Neural progenitor cell (in vitro differentiated cells): ENCODE results near the gene ANO10. TPM values are rescaled to one million over a fixed set of nuclear protein-coding genes. Genes with fewer than 3 reads are reported as not detected.

Experiments used
- DNase-seq: peaks from one replicate; pipeline ENCODE4 v3.0.0-alpha.2; 2016; ENCODE audit warnings: low spot score
- H2AFZ ChIP-seq: fragments of 200-600 bp; sonication (generic); replicated peaks from 2 replicates; pipeline ENCODE4 v1.6.1; 2016; ENCODE audit warnings: antibody characterized with exemption
- H3F3A ChIP-seq: fragments of 200-600 bp; sonication (generic); 2 replicates; pipeline ENCODE4 v1.6.1; 2016; ENCODE audit warnings: antibody characterized with exemption, low read depth
- H3K27ac ChIP-seq: fragments of 200-600 bp; sonication (generic); 2 replicates; pipeline ENCODE4 v1.5.1; 2016; ENCODE audit warnings: mild to moderate bottlenecking
- H3K27me3 ChIP-seq: fragments of 200-600 bp; sonication (generic); 2 replicates; pipeline ENCODE4 v1.6.1; 2016; ENCODE audit warnings: mild to moderate bottlenecking, moderate library complexity
- H3K36me3 ChIP-seq: fragments of 200-600 bp; sonication (generic); 2 replicates; pipeline ENCODE4 v1.5.1; 2016
- H3K4me1 ChIP-seq: fragments of 200-600 bp; sonication (generic); 2 replicates; pipeline ENCODE4 v1.6.1; 2016; ENCODE audit warnings: mixed run types
- H3K4me2 ChIP-seq: fragments of 200-600 bp; sonication (generic); 2 replicates; pipeline ENCODE4 v1.6.1; 2016
- H3K4me3 ChIP-seq: fragments of 200-600 bp; sonication (generic); 2 replicates; pipeline ENCODE4 v1.5.1; 2016
- H3K79me2 ChIP-seq: fragments of 200-600 bp; sonication (generic); 2 replicates; pipeline ENCODE4 v1.6.1; 2016; ENCODE audit warnings: low read depth
- H3K9ac ChIP-seq: fragments of 200-600 bp; sonication (generic); 2 replicates; pipeline ENCODE4 v1.6.1; 2016
- H3K9me3 ChIP-seq: fragments of 200-600 bp; sonication (generic); 2 replicates; pipeline ENCODE4 v1.5.1; 2016; ENCODE audit warnings: low read depth
- H4K20me1 ChIP-seq: fragments of 200-600 bp; sonication (generic); 2 replicates; pipeline ENCODE4 v1.6.1; 2016; ENCODE audit warnings: low read depth
- H3K27ac Mint-ChIP-seq: 3 replicates; pipeline ENCODE4 v1.8.0; 2021; ENCODE audit warnings: mixed read lengths
- H3K27me3 Mint-ChIP-seq: 2 replicates; pipeline ENCODE4 v1.8.0; 2022; ENCODE audit warnings: low read depth, mild to moderate bottlenecking, inconsistent platforms, moderate library complexity, mixed read lengths; ENCODE audit not compliant: insufficient read depth
- H3K36me3 Mint-ChIP-seq: 3 replicates; pipeline ENCODE4 v1.8.0; 2021; ENCODE audit warnings: mixed read lengths
- H3K4me1 Mint-ChIP-seq: 3 replicates; pipeline ENCODE4 v1.8.0; 2021; ENCODE audit warnings: mixed read lengths
- H3K4me3 Mint-ChIP-seq: 3 replicates; pipeline ENCODE4 v1.8.0; 2021; ENCODE audit warnings: mild to moderate bottlenecking, moderate library complexity, mixed read lengths
- H3K9me3 Mint-ChIP-seq: 3 replicates; pipeline ENCODE4 v1.8.0; 2020; ENCODE audit warnings: mixed read lengths
- CTCF ChIP-seq: fragments of 200-600 bp; sonication (generic); IDR thresholded peaks from 2 replicates; pipeline ENCODE4 v1.5.1; 2017; ENCODE audit warnings: antibody characterized with exemption, mild to moderate bottlenecking
- EZH2 ChIP-seq: fragments of 200-600 bp; sonication (generic); IDR thresholded peaks from 2 replicates; pipeline ENCODE4 v1.6.1; 2017; ENCODE audit warnings: antibody characterized with exemption, mild to moderate bottlenecking, moderate library complexity
- EZH2phosphoT487 ChIP-seq: fragments of 200-600 bp; sonication (generic); IDR thresholded peaks from 2 replicates; pipeline ENCODE4 v1.6.1; 2017; ENCODE audit warnings: antibody characterized with exemption
- total RNA-seq: library from RNA; depleted of rRNA; stranded (reverse); fragments of >200 nt; gene quantifications from 2 replicates; pipeline ENCODE4 v1.2.3, GENCODE V29; 2015; ENCODE audit warnings: low replicate concordance

The ANO10 gene
- total RNA-seq, 1 donor from 2014 or later, result 44.4 TPM

- no peaks in the 10 kb centered on the region for H3K36me3 Mint-ChIP-seq
- Histone ChIP-seq H3K4me3 (no peak overlapping the region), H3K36me3 (no peaks in the 10 kb centered on the region), H3K9me3 (no peaks in the 10 kb centered on the region), H4K20me1 (no peaks in the 10 kb centered on the region), H3K79me2 (no peaks in the 10 kb centered on the region), H3K9ac (no peak overlapping the region), H3K27me3 (no peaks in the 10 kb centered on the region), H3K4me2 (no peak overlapping the region), H2AFZ (no peak overlapping the region), H3K4me1 (peaks cover 12% of the 10 kb centered on the region), H3F3A (no peaks in the 10 kb centered on the region), H3K27ac (no peak overlapping the region)
- peaks cover 6% of the 10 kb centered on the region for H3K4me1 Mint-ChIP-seq
- no peak overlapping the region for H3K4me3 Mint-ChIP-seq
- H3K27me3 Mint-ChIP-seq, result peaks cover 2% of the 10 kb centered on the region
- no peaks in the 10 kb centered on the region for H3K9me3 Mint-ChIP-seq
- H3K27ac Mint-ChIP-seq, result no peak overlapping the region
- TF ChIP-seq EZH2phosphoT487 (no peak), CTCF (no peak), EZH2 (no peak)
- peak; percentile 18 for DNase-seq
Observed at GRCh38 chr3:43413676-43414368, 208.0 kb downstream of the ANO10 start.

GRCh38 chr3:43411429-43411828 is 210.4 kb downstream of the ANO10 start:
- H3K9ac ChIP-seq, result no peak overlapping the region
- H3K4me3 Mint-ChIP-seq, result no peak overlapping the region
- H3K36me3 Mint-ChIP-seq, result no peaks in the 10 kb centered on the region
- H3F3A ChIP-seq, result no peaks in the 10 kb centered on the region
- H3K4me1 ChIP-seq, result peaks cover 12% of the 10 kb centered on the region
- peak overlapping the region; percentile 14 for H3K4me2 ChIP-seq
- H3K9me3 Mint-ChIP-seq, result no peaks in the 10 kb centered on the region
- DNase-seq, result no peak
- H2AFZ ChIP-seq, result no peak overlapping the region
- H3K9me3 ChIP-seq, result no peaks in the 10 kb centered on the region
- no peak for TF ChIP-seq CTCF
- TF ChIP-seq EZH2phosphoT487, result no peak
- no peak for TF ChIP-seq EZH2
- no peaks in the 10 kb centered on the region for H3K36me3 ChIP-seq
- no peak overlapping the region for H3K27ac ChIP-seq
- no peak overlapping the region for H3K4me3 ChIP-seq
- H3K27me3 ChIP-seq, result no peaks in the 10 kb centered on the region
- H3K79me2 ChIP-seq, result no peaks in the 10 kb centered on the region
- peaks cover 9% of the 10 kb centered on the region for H3K4me1 Mint-ChIP-seq
- peaks cover 2% of the 10 kb centered on the region for H3K27me3 Mint-ChIP-seq
- H3K27ac Mint-ChIP-seq, result no peak overlapping the region
- no peaks in the 10 kb centered on the region for H4K20me1 ChIP-seq

GRCh38 chr3:43410592-43410991 is 211.2 kb downstream of the ANO10 start:
- Histone ChIP-seq H3K4me2 (no peak overlapping the region), H3K4me1 (peaks cover 12% of the 10 kb centered on the region), H2AFZ (no peak overlapping the region), H3K27me3 (no peaks in the 10 kb centered on the region), H3F3A (no peaks in the 10 kb centered on the region), H3K4me3 (no peak overlapping the region), H3K9ac (no peak overlapping the region), H4K20me1 (no peaks in the 10 kb centered on the region), H3K79me2 (no peaks in the 10 kb centered on the region), H3K27ac (no peak overlapping the region), H3K9me3 (no peaks in the 10 kb centered on the region), H3K36me3 (no peaks in the 10 kb centered on the region)
- Mint-ChIP-seq H3K9me3 (no peaks in the 10 kb centered on the region), H3K4me3 (no peak overlapping the region), H3K27me3 (peaks cover 2% of the 10 kb centered on the region), H3K27ac (no peak overlapping the region), H3K4me1 (peaks cover 9% of the 10 kb centered on the region), H3K36me3 (no peaks in the 10 kb centered on the region)
- no peak for DNase-seq
- no peak for TF ChIP-seq EZH2
- no peak for TF ChIP-seq CTCF
- TF ChIP-seq EZH2phosphoT487, result no peak
